ENCODE data around the gene DISP3.

DNA sequence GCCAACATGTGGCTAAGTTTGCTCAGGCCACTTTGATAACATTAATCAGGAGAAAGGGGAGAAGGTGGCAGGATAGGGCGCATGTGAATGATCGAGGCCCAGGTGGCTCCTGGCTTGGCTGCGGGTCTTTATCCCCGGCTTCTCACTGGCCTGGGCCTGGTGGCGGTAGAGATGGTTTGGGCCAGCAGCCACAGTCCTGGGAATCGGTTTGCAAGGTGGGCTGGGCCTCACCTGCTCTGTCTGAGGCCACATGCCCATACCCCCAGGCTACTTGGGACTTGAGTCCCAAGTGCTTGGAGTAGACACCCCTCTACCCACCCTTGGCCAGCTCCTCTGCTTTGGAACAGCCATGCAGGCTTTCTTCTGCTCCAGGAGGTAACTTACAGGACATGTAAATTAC lies 49.7 kb upstream of the DISP3 start:
- no peak for TF ChIP-seq CTCF (IDR thresholded peaks at IDR 0.05)
- TF ChIP-seq POLR2A (IDR thresholded peaks at IDR 0.05), result no peak
- no peak for TF ChIP-seq POLR2AphosphoS5 (IDR thresholded peaks at IDR 0.05)
